Left lobe of liver (tissue), 2 donors: ENCODE measurements around the gene PPM1E. TPM values are rescaled to one million over a fixed set of nuclear protein-coding genes. Genes with fewer than 3 reads are reported as not detected.

Experiments used
- ATAC-seq: fragments of 200-7000 bp; cut with Tn5 transposase; one replicate; pipeline ENCODE4 v1.9.1; 2020; ENCODE audit warnings: mild to moderate bottlenecking, moderate library complexity
- DNase-seq: peaks from one replicate; pipeline ENCODE4 v3.0.0-alpha.2; 2020; ENCODE audit warnings: low spot score
- total RNA-seq: library from RNA; stranded (reverse); gene quantifications from one replicate; pipeline ENCODE4 v1.2.1, GENCODE V29; 2021
- donor health status: DM: no; HTN: no; CAD: no; lungs with moderate emphysema.
- donor health status: DM: no; HTN: yes; CAD: no.

Gene PPM1E
- total RNA-seq, 1 donor from 2014 or later, result 0.83 TPM

DNA sequence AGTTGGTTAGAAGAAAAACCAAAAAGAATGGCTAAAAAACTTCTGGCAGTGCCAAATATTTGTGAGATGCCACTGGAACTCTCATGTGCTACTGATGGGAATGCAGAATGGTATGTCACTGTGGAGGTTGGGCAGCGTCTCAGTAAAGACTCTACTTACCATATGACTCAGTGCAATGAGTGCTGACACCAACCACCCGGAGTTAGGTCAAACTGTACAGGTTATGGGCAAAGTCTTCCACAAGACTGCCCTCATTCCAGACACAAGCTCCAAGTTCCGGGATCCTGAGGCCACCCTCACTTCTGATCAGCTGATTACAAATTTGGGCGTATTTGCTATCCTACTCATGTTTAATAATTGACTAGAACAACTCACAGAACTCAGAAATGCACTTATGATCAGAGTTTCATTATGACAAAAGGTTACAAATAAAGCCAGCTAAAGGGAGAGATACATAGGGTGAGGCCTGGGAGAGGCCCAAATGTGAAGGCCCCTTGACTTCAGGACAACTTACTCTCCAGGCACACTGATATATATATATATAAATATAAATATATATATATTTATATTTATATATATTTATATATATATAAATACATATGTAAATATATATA, 236.2 kb downstream of the PPM1E start:
- ATAC-seq (peak; percentile 86), DNase-seq (peak; percentile 85)

DNA sequence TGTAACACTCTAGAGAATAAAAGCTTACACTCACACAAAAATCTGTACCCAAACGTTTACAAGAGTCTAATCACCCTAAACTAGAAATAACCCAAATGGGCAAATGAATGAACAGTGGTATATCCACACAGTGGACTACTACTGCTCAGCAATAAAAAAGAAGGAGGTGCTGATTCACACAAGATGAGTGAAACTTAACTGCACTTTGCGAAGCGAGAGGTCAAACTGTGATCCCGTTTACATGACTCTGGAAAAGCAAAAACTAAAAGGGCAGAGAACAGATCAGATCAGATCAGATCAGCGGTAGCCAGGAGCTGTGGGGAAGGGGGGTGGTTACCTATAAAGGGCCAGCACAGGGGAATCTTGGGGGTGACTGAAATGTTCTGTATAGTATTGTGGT, 237.7 kb downstream of the PPM1E start:
- peak; percentile 74 for ATAC-seq
- peak; percentile 61 for DNase-seq

- ATAC-seq, result no peak
- DNase-seq, result no peak
Measured at GRCh38 chr17:58995247-58995940, 239.7 kb downstream of the PPM1E start.

GRCh38 chr17:58996968-58997367, 241.3 kb downstream of the PPM1E start:
- DNase-seq (no peak), ATAC-seq (peak; percentile 28)

- ATAC-seq, result no peak
- DNase-seq, result no peak
Measured at GRCh38 chr17:58997756-58998553, 242.3 kb downstream of the PPM1E start.

DNA sequence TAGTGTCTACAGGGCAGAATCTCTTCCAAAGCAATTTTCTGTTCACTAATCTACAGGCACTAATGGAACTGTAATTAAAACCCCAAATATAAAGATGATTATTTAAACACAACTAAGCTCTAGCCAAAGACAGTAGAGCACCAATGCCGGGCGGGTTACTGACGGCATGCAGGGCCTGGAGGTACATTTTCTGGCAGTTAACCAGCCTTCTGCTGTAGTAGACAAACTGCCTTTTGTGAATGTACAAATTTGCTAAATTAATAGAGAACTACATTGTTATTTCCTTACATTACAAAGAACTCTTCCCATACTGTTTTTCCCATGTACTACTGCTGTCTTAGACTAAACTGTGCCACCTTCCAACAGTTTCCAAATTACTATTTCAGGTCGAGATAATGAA, 243.2 kb downstream of the PPM1E start:
- ATAC-seq (no peak), DNase-seq (no peak)

- no peak for ATAC-seq
- DNase-seq, result no peak
Measured at GRCh38 chr17:58999500-58999899, 243.8 kb downstream of the PPM1E start.

DNA sequence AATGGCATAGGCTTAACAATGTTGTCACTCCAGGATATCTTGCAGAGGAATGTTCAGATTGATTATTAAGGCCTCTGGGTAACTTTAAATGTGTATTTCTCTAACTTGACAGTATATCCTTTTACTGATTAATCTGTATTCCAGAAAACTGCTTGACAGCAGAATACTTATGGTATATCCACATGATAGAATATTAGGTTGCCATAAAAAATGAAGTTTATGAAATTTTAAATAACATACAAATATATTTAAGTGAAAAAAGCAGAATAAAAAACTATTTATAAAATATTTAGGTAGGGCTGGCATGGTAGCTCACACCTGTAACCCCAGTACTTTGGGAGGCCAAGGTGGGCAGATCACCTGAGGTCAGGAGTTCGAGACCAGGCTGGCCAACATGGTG, 244.4 kb downstream of the PPM1E start:
- ATAC-seq (no peak), DNase-seq (no peak)

GRCh38 chr17:59001158-59001814, 245.6 kb downstream of the PPM1E start:
- DNase-seq, result no peak

DNA sequence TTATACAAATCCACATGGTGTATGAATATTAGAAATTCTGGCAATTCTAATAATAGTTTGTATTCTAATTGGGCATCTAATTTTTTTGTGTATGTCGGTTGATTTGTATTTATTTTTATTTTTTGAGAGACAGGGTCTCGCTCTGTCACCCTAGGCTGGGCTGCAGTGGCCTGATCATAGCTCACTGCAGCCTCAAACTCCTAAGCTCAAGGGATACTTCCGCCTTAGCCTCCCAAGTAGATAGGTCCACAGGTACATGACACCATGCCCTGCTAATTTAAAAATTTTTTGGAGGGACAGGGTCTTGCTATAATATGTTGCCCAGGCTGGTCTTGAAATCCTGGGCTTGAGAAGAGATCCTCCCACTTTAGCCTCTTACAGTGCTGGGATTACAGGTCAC, 246.5 kb downstream of the PPM1E start:
- DNase-seq (no peak), ATAC-seq (no peak)

More at GRCh38 chr17:59001158-59001814, 245.6 kb downstream of the PPM1E start:
- peak; percentile 47 for ATAC-seq

GRCh38 chr17:59002848-59003247, 247.2 kb downstream of the PPM1E start:
- ATAC-seq, result no peak
- no peak for DNase-seq

DNA sequence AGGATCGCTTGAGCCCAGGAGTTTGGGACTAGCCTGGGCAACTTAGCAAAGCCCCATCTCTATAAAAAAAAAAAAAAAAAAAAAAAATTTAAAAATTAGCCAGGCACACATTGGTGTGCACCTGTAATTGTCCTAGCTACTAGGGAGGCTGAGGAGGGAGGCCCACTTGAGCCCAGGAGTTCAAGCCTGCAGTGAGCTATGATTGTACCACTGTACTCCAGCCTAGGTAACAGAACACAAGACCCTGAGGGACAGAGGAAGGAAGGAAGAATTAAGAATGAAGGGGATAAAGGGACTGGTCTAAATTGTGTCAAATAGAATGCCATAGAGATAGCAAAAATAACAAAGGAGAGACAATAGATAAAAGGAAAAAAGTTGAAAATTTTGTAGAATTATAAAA, 248.2 kb downstream of the PPM1E start:
- DNase-seq (no peak), ATAC-seq (no peak)

- DNase-seq (peak; percentile 73), ATAC-seq (peak; percentile 90)
Measured at GRCh38 chr17:59004338-59005111, 248.9 kb downstream of the PPM1E start.

DNA sequence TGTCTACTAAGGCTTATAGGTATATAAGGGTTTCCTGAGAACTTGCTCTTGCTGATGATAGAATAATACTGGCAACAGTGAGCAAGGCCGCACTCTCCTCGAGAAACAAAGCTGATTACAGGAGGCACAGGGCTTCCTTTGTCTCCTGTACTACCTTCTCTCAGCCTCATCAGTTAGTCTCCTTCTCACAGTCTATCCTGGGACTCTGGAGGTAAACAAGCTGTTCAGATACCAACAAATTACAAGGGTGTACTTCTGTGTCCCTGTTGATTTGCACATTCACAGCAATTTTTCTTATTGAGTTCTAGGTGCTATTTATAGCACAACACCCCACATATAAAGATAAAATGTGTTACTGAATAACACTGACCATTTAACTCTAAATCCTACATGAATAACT, 252.3 kb downstream of the PPM1E start:
- ATAC-seq (no peak), DNase-seq (no peak)

GRCh38 chr17:59008737-59009136, 253.1 kb downstream of the PPM1E start:
- ATAC-seq (peak; percentile 69), DNase-seq (no peak)

DNA sequence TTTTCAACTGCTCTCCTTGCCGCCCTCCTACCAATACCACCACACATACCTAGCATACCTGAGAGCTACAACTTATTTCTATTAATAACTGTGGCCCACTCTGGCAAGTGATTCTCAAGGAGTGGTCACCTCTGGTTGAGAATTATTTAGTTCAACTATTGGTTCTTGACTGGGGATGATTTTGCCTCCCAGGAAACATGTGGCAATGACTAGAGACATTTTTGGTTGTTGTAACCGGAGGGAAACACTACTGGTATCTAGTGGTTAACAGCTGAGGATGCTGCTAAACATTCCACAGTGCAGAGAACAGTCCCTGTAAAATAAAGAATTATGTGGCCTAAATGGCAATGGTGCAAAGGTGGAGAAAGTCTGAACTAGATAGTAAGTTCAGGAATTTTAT, 254.4 kb downstream of the PPM1E start:
- ATAC-seq, result no peak

GRCh38 chr17:59011975-59012374, 256.3 kb downstream of the PPM1E start:
- no peak for DNase-seq

More for the DNA sequence above, 254.4 kb downstream of the PPM1E start:
- no peak for DNase-seq

DNA sequence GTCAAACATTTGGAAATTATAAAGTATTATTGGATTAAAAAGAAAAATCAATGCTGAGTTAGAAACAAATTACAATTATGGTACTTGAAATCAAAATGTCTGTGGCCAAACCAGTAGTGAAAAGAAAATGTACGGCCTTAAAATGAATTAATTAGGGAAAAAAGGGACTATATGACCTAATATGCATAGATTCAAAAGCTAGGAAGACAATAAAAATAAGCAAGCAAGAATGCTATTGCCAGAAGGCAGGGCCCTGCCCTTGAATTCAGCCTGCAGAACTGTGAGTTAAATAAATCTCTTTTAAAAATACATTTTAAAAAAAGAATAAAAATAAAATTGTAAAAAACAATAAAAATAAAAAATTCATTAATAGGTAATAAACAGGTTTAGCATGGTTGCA, 262.4 kb downstream of the PPM1E start:
- no peak for ATAC-seq
- DNase-seq, result no peak

More at GRCh38 chr17:59011975-59012374, 256.3 kb downstream of the PPM1E start:
- ATAC-seq, result no peak

GRCh38 chr17:59024916-59025315, 269.3 kb downstream of the PPM1E start:
- ATAC-seq, result no peak

DNA sequence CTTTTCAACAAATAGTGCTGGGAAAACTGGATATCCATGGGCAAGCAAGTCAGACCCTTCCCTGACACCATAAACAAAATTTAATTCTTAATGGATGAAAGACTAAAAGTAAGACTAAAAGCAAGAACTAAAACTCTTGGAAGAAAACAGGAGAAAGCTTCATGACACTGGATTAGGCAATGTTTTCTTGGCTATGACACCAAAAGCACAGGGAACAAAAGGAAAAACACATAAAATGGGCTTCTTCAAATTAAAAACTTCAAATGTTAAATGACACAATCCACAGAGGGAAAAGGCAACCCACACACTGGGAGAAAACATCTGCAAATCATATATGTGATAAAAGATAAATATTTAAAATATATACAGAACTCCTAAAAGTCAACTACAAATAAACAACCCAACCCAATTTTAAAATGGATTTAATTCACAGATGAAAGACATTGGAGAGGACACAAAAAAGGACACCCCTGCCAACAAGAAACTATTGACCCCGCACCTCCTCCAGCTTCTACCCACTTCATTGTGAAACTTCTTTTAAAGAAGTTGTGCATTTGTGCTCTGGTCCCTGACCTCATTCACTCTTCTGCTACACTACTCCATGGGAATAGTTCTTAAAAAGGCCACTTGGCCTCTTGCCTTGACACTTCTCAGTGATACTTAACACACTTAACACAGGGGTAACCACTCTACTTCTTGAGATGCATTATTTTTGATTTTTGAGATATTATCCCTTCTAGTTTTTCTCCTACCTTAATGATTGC, 270.7 kb downstream of the PPM1E start:
- DNase-seq (no peak), ATAC-seq (no peak)

More at GRCh38 chr17:59024916-59025315, 269.3 kb downstream of the PPM1E start:
- DNase-seq, result no peak
